Caco-2 (cell line): ENCODE measurements around the gene KRTAP9-7. TPM values are rescaled to one million over a fixed set of nuclear protein-coding genes. Genes with fewer than 3 reads are reported as not detected.
"Not testable (repeated sequence)": the region's sequence is repeated elsewhere in the genome, so short reads cannot be mapped to it uniquely, and the experiment has no call there.

Experiments used
- BruUV-seq: library from RNA; stranded (reverse); fragments of 400-500 nt; replicated peaks from 2 replicates; lab custom pipeline; 2021; lab: Mats Ljungman, UMichigan
- CTCF ChIA-PET: fragments of 300-600 bp; sonication (Branson Sonifier 250); formaldehyde crosslinking; loops from one replicate; lab custom pipeline; 2022; ENCODE audit warnings: antibody characterized with exemption; lab: Charles Lee
- POLR2A ChIA-PET: fragments of 300-600 bp; sonication (Branson Sonifier 250); formaldehyde crosslinking; loops from one replicate; lab custom pipeline; 2022; ENCODE audit warnings: antibody characterized with exemption; lab: Charles Lee
- DNase-seq, 2 experiments: peaks; one replicate each; pipeline versions ENCODE4 v3.0.0 to v3.0.0-alpha.2; 2020 to 2022
- H3K27me3 ChIP-seq: replicated peaks from 2 replicates; pipeline ENCODE4 v1.6.0; 2011; ENCODE audit warnings: low read length; ENCODE audit not compliant: control insufficient read depth, insufficient read depth
- H3K36me3 ChIP-seq: 2 replicates; pipeline ENCODE4 v1.5.1; 2011; ENCODE audit warnings: low read length; ENCODE audit not compliant: control insufficient read depth, insufficient read depth
- H3K4me1 ChIP-seq: fragments of 250-450 bp; sonication (Bioruptor Pico); 2 replicates; pipeline ENCODE4 v1.5.1; 2020; ENCODE audit warnings: mild to moderate bottlenecking
- H3K4me3 ChIP-seq: 2 replicates; pipeline ENCODE4 v1.5.1; 2011; ENCODE audit warnings: low read depth, mild to moderate bottlenecking, control low read depth, low read length
- H3K9me3 ChIP-seq: fragments of 250-450 bp; sonication (Bioruptor Pico); 2 replicates; pipeline ENCODE4 v1.5.1; 2020; ENCODE audit warnings: mild to moderate bottlenecking, moderate library complexity
- H3K27ac Mint-ChIP-seq: one replicate; pipeline ENCODE4 v1.8.0; 2022; ENCODE audit warnings: mixed read lengths; ENCODE audit not compliant: unreplicated experiment
- H3K27me3 Mint-ChIP-seq: one replicate; pipeline ENCODE4 v1.8.0; 2022; ENCODE audit warnings: mixed read lengths; ENCODE audit not compliant: insufficient read depth, unreplicated experiment
- H3K36me3 Mint-ChIP-seq: one replicate; pipeline ENCODE4 v1.8.0; 2022; ENCODE audit warnings: mild to moderate bottlenecking, mixed read lengths; ENCODE audit not compliant: insufficient read depth, unreplicated experiment
- H3K4me1 Mint-ChIP-seq: one replicate; pipeline ENCODE4 v1.8.0; 2022; ENCODE audit warnings: low read depth, mixed read lengths; ENCODE audit not compliant: unreplicated experiment
- H3K4me3 Mint-ChIP-seq: one replicate; pipeline ENCODE4 v1.8.0; 2022; ENCODE audit warnings: mild to moderate bottlenecking, moderate library complexity, mixed read lengths; ENCODE audit not compliant: unreplicated experiment
- H3K9me3 Mint-ChIP-seq: one replicate; pipeline ENCODE4 v1.8.0; 2022; ENCODE audit warnings: mixed read lengths; ENCODE audit not compliant: unreplicated experiment
- intact Hi-C: fragments of 100-400 bp; cut with micrococcal nuclease; formaldehyde crosslinking; loops from one replicate; pipeline ENCODE4 v1.10.0; 2022; ENCODE audit not compliant: unreplicated experiment
- total RNA-seq: library from RNA; stranded (reverse); gene quantifications from 2 replicates; pipeline ENCODE4 v1.2.3, GENCODE V29; 2022
- TF ChIP-seq, protein P1 (sequence below), 2 experiments: fragments of 200-600 bp in 1 of 2; IDR thresholded peaks; 1 replicate in 1 of 2; 2 replicates in 1 of 2; pipeline versions ENCODE4 v1.5.1 to v1.8.0; 2011 to 2022; ENCODE audit warnings: antibody characterized with exemption in 1 of 2, control low read depth in 1 of 2, inconsistent platforms in 1 of 2, low read depth in 1 of 2, low read length in 1 of 2, mild to moderate bottlenecking in 1 of 2, moderate library complexity in 1 of 2; ENCODE audit not compliant: insufficient read depth in 1 of 2, severe bottlenecking in 1 of 2, unreplicated experiment in 1 of 2

KRTAP9-7 gene
- total RNA-seq, 1 experiment from 2014 or later: not detected

DNA sequence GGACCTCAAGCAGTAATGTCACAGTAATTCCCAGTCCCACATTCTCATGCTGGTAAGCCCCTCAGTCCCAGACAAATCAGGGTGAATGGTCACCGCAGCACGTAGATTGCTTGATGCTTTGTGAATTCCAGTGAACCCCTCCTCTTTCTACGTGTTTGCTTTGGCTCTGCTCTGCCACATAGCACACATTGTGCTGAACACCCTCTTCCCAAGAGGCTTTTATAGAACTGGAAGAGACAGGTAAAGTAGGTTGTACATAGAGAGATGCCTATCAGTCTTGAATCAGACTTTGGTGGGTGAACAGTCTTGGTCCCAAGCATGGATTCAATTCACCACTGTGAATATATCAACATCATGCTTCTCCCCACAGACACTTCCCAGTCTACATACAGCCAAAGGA lies 10.9 kb upstream of the KRTAP9-7 start:
- Mint-ChIP-seq H3K9me3 (no peaks in the 10 kb centered on the region), H3K36me3 (no peaks in the 10 kb centered on the region), H3K4me1 (no peaks in the 10 kb centered on the region), H3K27ac (no peak overlapping the region), H3K4me3 (no peak overlapping the region), H3K27me3 (no peaks in the 10 kb centered on the region)
- no peaks in the 10 kb centered on the region for H3K36me3 ChIP-seq
- ChIA-PET POLR2A (no interaction called here), CTCF (no interaction called here)
- TF ChIP-seq, protein P1, sequence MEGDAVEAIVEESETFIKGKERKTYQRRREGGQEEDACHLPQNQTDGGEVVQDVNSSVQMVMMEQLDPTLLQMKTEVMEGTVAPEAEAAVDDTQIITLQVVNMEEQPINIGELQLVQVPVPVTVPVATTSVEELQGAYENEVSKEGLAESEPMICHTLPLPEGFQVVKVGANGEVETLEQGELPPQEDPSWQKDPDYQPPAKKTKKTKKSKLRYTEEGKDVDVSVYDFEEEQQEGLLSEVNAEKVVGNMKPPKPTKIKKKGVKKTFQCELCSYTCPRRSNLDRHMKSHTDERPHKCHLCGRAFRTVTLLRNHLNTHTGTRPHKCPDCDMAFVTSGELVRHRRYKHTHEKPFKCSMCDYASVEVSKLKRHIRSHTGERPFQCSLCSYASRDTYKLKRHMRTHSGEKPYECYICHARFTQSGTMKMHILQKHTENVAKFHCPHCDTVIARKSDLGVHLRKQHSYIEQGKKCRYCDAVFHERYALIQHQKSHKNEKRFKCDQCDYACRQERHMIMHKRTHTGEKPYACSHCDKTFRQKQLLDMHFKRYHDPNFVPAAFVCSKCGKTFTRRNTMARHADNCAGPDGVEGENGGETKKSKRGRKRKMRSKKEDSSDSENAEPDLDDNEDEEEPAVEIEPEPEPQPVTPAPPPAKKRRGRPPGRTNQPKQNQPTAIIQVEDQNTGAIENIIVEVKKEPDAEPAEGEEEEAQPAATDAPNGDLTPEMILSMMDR (IDR thresholded peaks at IDR 0.05; ENCODE audit: insufficient read depth in 1 of 2, low read depth in 1 of 2, low read length in 1 of 2, severe bottlenecking in 1 of 2, unreplicated experiment in 1 of 2): no peak
- 0 out of 2 replicates have a peak, but pooled peaks cover 4% of the 10 kb centered on the region for H3K9me3 ChIP-seq
- BruUV-seq: no TSS peak
- H3K27me3 ChIP-seq: no peaks in the 10 kb centered on the region
- DNase-seq: no peak
- intact Hi-C loops: no loop called here
- H3K4me1 ChIP-seq: no peaks in the 10 kb centered on the region
- no peak overlapping the region for H3K4me3 ChIP-seq

DNA sequence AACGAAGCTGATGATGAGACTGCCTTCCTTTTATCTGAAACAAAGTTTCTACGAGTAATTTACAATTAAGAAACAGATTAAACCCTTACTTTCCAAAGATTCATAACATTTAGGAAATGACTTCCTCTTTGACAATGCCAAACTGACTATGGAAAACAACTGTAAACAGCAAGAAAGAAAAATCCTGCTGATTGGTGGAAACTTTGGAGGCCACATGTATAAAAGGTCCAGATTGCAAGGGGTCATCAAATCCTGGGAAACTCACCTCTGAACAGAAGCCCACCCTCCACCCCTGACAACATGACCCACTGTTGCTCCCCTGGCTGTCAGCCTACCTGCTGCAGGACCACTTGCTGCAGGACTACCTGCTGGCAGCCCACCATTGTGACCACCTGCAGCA lies 10.4 kb upstream of the KRTAP9-7 start, which contains the start of gene KRTAP9-6:
Gene KRTAP9-6, plus strand, starts transcription at position 301 of the 400 bp plus-strand sequence. Its CDS starts 0 bp downstream, at position 301.
- Mint-ChIP-seq H3K4me3 (no peak within 1 kb of the TSS), H3K27ac (no peak within 1 kb of the TSS), H3K9me3 (no peaks in the 10 kb centered on the region), H3K27me3 (no peaks in the 10 kb centered on the region), H3K36me3 (no peaks in the 10 kb centered on the region), H3K4me1 (no peaks in the 10 kb centered on the region)
- 0 out of 2 replicates have a peak, but pooled peaks cover 4% of the 10 kb centered on the region for H3K9me3 ChIP-seq
- intact Hi-C loops: no loop called here
- no peaks in the 10 kb centered on the region for H3K4me1 ChIP-seq
- no peaks in the 10 kb centered on the region for H3K27me3 ChIP-seq
- POLR2A ChIA-PET: no interaction called here
- no TSS peak for BruUV-seq
- no peaks in the 10 kb centered on the region for H3K36me3 ChIP-seq
- no peak within 1 kb of the TSS for H3K4me3 ChIP-seq
- CTCF ChIA-PET: no interaction called here
- no peak for DNase-seq
- TF ChIP-seq, protein P1 (IDR thresholded peaks at IDR 0.05; ENCODE audit: insufficient read depth in 1 of 2, low read depth in 1 of 2, low read length in 1 of 2, severe bottlenecking in 1 of 2, unreplicated experiment in 1 of 2): no peak

DNA sequence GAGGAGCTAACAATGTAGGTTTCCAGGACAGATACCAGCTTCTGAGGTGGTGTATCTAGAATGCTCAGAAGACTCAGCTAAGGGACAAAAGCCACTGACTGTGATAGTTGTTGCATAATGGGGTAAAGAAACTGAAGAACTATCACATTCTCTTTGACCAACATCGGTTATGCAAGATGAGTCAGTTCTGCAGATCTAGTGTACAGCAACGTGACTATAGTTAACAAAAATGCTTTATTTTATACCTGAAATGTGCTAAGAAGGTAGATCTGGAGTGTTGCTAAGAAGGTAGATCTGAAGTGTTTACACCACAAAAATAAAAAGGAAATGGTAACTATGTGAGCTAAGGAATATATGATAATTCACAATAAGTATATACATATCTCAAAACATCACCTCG lies 7.8 kb upstream of the KRTAP9-7 start:
- TF ChIP-seq, protein P1 (IDR thresholded peaks at IDR 0.05; ENCODE audit: insufficient read depth in 1 of 2, low read depth in 1 of 2, low read length in 1 of 2, severe bottlenecking in 1 of 2, unreplicated experiment in 1 of 2): no peak
- H3K27ac Mint-ChIP-seq: no peak overlapping the region
- Histone ChIP-seq H3K36me3 (no peaks in the 10 kb centered on the region), H3K27me3 (no peaks in the 10 kb centered on the region), H3K9me3 (0 out of 2 replicates have a peak, but pooled peaks cover under 1% of the 10 kb centered on the region), H3K4me3 (no peak overlapping the region), H3K4me1 (no peaks in the 10 kb centered on the region)
- H3K4me1 Mint-ChIP-seq: no peaks in the 10 kb centered on the region
- intact Hi-C loops: no loop called here
- no peaks in the 10 kb centered on the region for H3K36me3 Mint-ChIP-seq
- ChIA-PET POLR2A (no interaction called here), CTCF (no interaction called here)
- DNase-seq: no peak
- no peaks in the 10 kb centered on the region for H3K9me3 Mint-ChIP-seq
- no peak overlapping the region for H3K4me3 Mint-ChIP-seq
- H3K27me3 Mint-ChIP-seq: no peaks in the 10 kb centered on the region
- BruUV-seq: no TSS peak

DNA sequence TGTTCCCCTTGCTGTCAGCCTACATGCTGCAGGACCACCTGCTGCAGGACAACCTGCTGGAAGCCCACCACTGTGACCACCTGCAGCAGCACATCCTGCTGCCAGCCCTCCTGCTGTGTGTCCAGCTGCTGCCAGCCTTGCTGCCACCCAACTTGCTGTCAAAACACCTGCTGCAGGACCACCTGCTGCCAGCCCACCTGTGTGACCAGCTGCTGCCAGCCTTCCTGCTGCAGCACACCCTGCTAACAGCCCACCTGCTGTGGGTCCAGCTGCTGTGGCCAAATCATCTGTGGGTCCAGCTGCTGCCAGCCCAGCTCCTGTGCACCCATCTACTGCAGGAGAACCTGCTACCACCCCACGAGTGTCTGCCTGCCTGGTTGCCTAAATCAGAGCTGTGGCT lies 4.2 kb upstream of the KRTAP9-7 start:
- H3K4me1 Mint-ChIP-seq, H3K27me3 Mint-ChIP-seq, H3K27me3 ChIP-seq, H3K4me3 ChIP-seq, POLR2A ChIA-PET, DNase-seq, CTCF ChIA-PET, H3K27ac Mint-ChIP-seq, H3K9me3 Mint-ChIP-seq, H3K4me3 Mint-ChIP-seq, H3K36me3 ChIP-seq, BruUV-seq, H3K4me1 ChIP-seq, intact Hi-C loops, H3K9me3 ChIP-seq, H3K36me3 Mint-ChIP-seq: not testable (repeated sequence)
